GM12801 (cell line): ENCODE data around the gene ENTPD7.

Experiments
- TF ChIP-seq, protein P1 (sequence below): IDR thresholded peaks from one replicate; pipeline ENCODE4 v1.5.1; 2011; ENCODE audit warnings: control low read depth; ENCODE audit not compliant: insufficient read length; ENCODE audit errors: extremely low read depth

The ENTPD7 gene

DNA sequence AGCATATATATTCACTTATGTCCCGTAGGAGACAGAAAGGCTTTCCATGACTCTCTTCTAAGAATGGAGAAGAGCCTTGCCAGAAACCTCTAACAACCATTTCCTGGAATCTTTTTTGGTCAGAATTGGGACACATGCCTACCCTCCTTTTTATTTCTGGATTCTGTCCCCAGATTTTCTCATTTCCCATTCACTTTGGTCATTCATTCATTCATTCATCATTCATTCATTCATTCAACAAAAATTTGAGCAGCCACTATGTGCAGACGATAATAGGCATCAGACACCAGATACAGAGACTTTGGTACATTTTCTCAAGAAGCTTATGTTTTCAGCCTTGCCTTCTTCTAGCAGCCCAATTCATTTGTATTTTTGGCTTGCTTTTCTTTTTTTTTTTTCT, 6.0 kb downstream of the ENTPD7 start:
- TF ChIP-seq, protein P1, sequence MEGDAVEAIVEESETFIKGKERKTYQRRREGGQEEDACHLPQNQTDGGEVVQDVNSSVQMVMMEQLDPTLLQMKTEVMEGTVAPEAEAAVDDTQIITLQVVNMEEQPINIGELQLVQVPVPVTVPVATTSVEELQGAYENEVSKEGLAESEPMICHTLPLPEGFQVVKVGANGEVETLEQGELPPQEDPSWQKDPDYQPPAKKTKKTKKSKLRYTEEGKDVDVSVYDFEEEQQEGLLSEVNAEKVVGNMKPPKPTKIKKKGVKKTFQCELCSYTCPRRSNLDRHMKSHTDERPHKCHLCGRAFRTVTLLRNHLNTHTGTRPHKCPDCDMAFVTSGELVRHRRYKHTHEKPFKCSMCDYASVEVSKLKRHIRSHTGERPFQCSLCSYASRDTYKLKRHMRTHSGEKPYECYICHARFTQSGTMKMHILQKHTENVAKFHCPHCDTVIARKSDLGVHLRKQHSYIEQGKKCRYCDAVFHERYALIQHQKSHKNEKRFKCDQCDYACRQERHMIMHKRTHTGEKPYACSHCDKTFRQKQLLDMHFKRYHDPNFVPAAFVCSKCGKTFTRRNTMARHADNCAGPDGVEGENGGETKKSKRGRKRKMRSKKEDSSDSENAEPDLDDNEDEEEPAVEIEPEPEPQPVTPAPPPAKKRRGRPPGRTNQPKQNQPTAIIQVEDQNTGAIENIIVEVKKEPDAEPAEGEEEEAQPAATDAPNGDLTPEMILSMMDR: no peak

GRCh38 chr10:99667108-99667751, 7.9 kb downstream of the ENTPD7 start:
- TF ChIP-seq, protein P1: no peak

- TF ChIP-seq, protein P1: no peak
Observed at GRCh38 chr10:99671386-99671785, 12.1 kb downstream of the ENTPD7 start.

- TF ChIP-seq, protein P1: no peak
Observed at GRCh38 chr10:99672884-99673283, 13.6 kb downstream of the ENTPD7 start.

GRCh38 chr10:99673492-99673891, 14.2 kb downstream of the ENTPD7 start:
- TF ChIP-seq, protein P1: no peak

DNA sequence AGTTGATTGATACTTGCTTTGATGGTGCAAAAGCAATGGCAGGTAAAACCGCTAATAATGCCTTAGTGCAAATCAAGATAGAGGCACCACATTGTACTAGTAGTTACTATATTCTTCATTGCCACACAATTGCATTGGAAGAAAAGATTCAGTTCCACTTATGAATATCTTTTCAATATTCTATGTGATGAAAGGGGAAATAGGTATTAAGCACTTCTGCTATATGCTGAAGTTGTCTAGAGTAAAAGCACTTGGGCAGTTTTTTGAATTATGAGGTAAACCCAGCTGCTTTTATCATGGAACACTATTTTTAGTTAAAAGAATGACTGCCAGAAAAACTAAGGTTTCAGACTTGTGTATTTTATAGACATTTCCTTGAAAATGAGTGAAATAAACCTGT, 15.5 kb downstream of the ENTPD7 start:
- TF ChIP-seq, protein P1: no peak

- TF ChIP-seq, protein P1: no peak
Observed at GRCh38 chr10:99676426-99676825, 17.1 kb downstream of the ENTPD7 start.
